Measurements from ENCODE around the gene TSHR.

- TF ChIP-seq EZH2phosphoT487 (IDR thresholded peaks at IDR 0.05; ENCODE audit: borderline replicate concordance, low read length), result no peak
- TF ChIP-seq, protein P1, sequence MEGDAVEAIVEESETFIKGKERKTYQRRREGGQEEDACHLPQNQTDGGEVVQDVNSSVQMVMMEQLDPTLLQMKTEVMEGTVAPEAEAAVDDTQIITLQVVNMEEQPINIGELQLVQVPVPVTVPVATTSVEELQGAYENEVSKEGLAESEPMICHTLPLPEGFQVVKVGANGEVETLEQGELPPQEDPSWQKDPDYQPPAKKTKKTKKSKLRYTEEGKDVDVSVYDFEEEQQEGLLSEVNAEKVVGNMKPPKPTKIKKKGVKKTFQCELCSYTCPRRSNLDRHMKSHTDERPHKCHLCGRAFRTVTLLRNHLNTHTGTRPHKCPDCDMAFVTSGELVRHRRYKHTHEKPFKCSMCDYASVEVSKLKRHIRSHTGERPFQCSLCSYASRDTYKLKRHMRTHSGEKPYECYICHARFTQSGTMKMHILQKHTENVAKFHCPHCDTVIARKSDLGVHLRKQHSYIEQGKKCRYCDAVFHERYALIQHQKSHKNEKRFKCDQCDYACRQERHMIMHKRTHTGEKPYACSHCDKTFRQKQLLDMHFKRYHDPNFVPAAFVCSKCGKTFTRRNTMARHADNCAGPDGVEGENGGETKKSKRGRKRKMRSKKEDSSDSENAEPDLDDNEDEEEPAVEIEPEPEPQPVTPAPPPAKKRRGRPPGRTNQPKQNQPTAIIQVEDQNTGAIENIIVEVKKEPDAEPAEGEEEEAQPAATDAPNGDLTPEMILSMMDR (conservative IDR thresholded peaks at IDR 0.05; ENCODE audit: low read depth, low read length), result no peak; the same call in 1 of the 2 replicates
- no peak for TF ChIP-seq EZH2 (IDR thresholded peaks at IDR 0.05; ENCODE audit: low read length, unreplicated experiment)
Observed at GRCh38 chr14:80927083-80927989, 28.1 kb upstream of the TSHR start.
